Natural killer cell (primary cell): ENCODE results near the gene ASB17. TPM values are rescaled to one million over a fixed set of nuclear protein-coding genes. Genes with fewer than 3 reads are reported as not detected.
"Not testable (repeated sequence)": the region's sequence is repeated elsewhere in the genome, so short reads cannot be mapped to it uniquely, and the experiment has no call there.

Source experiments
- ATAC-seq, 3 donors: fragments of 150-1000 bp in 2 of 3; fragments of 200-7000 bp in 1 of 3; cut with Tn5 transposase; 1 replicate in 1 of 3; 2 replicates in 2 of 3; pipeline ENCODE4 v1.10.0; 2021; ENCODE audit warnings: mild to moderate bottlenecking in 2 of 3, moderate library complexity in 2 of 3
- DNase-seq, 2 donors: peaks; one replicate each; pipeline versions ENCODE4 v3.0.0 to v3.0.0-alpha.2; 2013 to 2021; ENCODE audit warnings: mixed read lengths in 1 of 2
- H3K27ac ChIP-seq: one replicate; pipeline ENCODE4 v1.5.1; 2013; ENCODE audit warnings: mild to moderate bottlenecking, low read length
- H3K27me3 ChIP-seq: one replicate; pipeline ENCODE4 v1.6.1; 2013; ENCODE audit warnings: low read length; ENCODE audit not compliant: control insufficient read depth, insufficient read depth
- H3K36me3 ChIP-seq: one replicate; pipeline ENCODE4 v1.6.1; 2013; ENCODE audit warnings: low read length; ENCODE audit not compliant: control insufficient read depth, insufficient read depth
- H3K4me1 ChIP-seq: one replicate; pipeline ENCODE4 v1.6.1; 2013; ENCODE audit warnings: low read length; ENCODE audit not compliant: control insufficient read depth, insufficient read depth
- H3K4me3 ChIP-seq: one replicate; pipeline ENCODE4 v1.5.1; 2013; ENCODE audit warnings: low read length
- H3K9me3 ChIP-seq: one replicate; pipeline ENCODE4 v1.6.1; 2013; ENCODE audit warnings: low read length; ENCODE audit not compliant: control insufficient read depth, insufficient read depth
- H3K27ac Mint-ChIP-seq, 2 donors: one replicate each; pipeline ENCODE4 v1.8.0; 2022; ENCODE audit warnings: mild to moderate bottlenecking in 2 of 2, mixed read lengths in 2 of 2, moderate library complexity in 1 of 2
- H3K27me3 Mint-ChIP-seq, 2 donors: one replicate each; pipeline ENCODE4 v1.8.0; 2022; ENCODE audit warnings: low read depth in 2 of 2, mixed read lengths in 2 of 2
- H3K36me3 Mint-ChIP-seq: one replicate; pipeline ENCODE4 v1.8.0; 2022; ENCODE audit warnings: mixed read lengths
- H3K4me1 Mint-ChIP-seq, 2 donors: one replicate each; pipeline ENCODE4 v1.8.0; 2022; ENCODE audit warnings: mixed read lengths in 2 of 2
- H3K4me3 Mint-ChIP-seq: one replicate; pipeline ENCODE4 v1.8.0; 2022; ENCODE audit warnings: mild to moderate bottlenecking, moderate library complexity, mixed read lengths
- H3K9me3 Mint-ChIP-seq, 2 donors: one replicate each; pipeline ENCODE4 v1.8.0; 2022; ENCODE audit warnings: mixed read lengths in 2 of 2
- WGBS: methylation state at CpG from one replicate; pipeline ENCODE4 v1.1.7; 2013; ENCODE audit warnings: missing lambda C conversion rate; ENCODE audit not compliant: insufficient coverage; 5-methylcytosine and 5-hydroxymethylcytosine counted together
- intact Hi-C: fragments of 100-400 bp; cut with micrococcal nuclease; formaldehyde crosslinking; loops from one replicate; pipeline ENCODE4 v1.14.2; 2022
- total RNA-seq, 4 donors: library from RNA; stranded (reverse); fragments of 120-200 nt in 1 of 4; gene quantifications; one replicate each; pipeline versions ENCODE4 v1.2.3 to v1.2.4, GENCODE V29; 2013 to 2022
- TF ChIP-seq, protein P1 (sequence below): fragments of 200-600 bp; IDR thresholded peaks from one replicate; pipeline ENCODE4 v1.8.0; 2022; ENCODE audit warnings: antibody characterized with exemption

Gene ASB17
- total RNA-seq, 3 donors from 2014 or later (not counting 1 experiment from before 2014, with no cell fraction given): not detected

DNA sequence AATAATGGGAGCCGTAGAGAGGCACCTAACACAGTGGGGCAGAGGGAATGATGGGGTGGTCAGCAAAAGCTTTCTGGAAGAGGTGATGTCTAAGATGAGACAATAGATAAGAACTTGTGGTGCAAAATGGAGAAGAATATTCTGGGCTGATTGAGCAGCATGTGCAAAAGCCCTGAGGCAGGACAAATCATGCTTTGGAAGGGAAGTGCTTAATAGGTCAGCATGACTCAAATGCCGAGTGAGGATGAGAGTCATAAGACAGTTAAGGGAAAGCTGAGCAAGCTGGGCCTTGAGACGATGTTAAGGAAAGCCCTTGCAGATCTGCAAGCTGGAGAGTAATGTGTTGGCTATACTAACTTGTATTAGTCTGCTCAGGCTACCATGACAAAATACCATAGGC is 37.3 kb upstream of the ASB17 start:
- H3K9me3 ChIP-seq: no peaks in the 10 kb centered on the region
- Mint-ChIP-seq H3K36me3 (no peaks in the 10 kb centered on the region), H3K27me3 (no peaks in the 10 kb centered on the region), H3K4me1 (no peaks in the 10 kb centered on the region), H3K4me3 (no peak overlapping the region), H3K27ac (no peak overlapping the region), H3K9me3 (peaks cover 2 to 3% of the 10 kb centered on the region in 2 donors)
- no peak overlapping the region for H3K4me3 ChIP-seq
- DNase-seq (no peak), ATAC-seq (no peak)
- H3K36me3 ChIP-seq: no peaks in the 10 kb centered on the region
- TF ChIP-seq, protein P1, sequence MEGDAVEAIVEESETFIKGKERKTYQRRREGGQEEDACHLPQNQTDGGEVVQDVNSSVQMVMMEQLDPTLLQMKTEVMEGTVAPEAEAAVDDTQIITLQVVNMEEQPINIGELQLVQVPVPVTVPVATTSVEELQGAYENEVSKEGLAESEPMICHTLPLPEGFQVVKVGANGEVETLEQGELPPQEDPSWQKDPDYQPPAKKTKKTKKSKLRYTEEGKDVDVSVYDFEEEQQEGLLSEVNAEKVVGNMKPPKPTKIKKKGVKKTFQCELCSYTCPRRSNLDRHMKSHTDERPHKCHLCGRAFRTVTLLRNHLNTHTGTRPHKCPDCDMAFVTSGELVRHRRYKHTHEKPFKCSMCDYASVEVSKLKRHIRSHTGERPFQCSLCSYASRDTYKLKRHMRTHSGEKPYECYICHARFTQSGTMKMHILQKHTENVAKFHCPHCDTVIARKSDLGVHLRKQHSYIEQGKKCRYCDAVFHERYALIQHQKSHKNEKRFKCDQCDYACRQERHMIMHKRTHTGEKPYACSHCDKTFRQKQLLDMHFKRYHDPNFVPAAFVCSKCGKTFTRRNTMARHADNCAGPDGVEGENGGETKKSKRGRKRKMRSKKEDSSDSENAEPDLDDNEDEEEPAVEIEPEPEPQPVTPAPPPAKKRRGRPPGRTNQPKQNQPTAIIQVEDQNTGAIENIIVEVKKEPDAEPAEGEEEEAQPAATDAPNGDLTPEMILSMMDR: no peak
- intact Hi-C loops: no loop called here
- H3K27ac ChIP-seq: no peak overlapping the region
- WGBS: 88% methylated on average over 3 of the region's 3 CpGs
- H3K4me1 ChIP-seq: no peaks in the 10 kb centered on the region
- no peaks in the 10 kb centered on the region for H3K27me3 ChIP-seq

DNA sequence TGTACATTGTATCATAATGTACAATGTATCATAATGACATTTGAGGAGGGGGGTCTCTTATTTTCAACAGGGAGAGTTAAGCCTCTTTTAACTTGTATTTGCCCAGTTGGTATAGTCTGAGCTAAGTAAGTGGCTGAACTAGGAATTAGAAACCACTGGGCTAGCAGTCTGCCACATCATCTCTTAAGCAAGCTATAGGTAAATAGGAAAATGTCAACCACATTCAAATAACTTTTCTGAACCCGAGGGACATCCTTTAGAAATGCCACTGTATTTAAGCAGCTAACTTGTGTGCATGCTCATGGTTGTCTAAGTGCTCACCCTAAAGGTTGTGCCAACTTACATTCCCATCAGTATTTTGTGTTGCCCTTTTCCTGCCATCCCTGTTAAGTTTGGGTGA is 35.5 kb upstream of the ASB17 start:
- H3K9me3 Mint-ChIP-seq: peaks cover 2 to 3% of the 10 kb centered on the region in 2 donors
- no peaks in the 10 kb centered on the region for H3K4me1 Mint-ChIP-seq
- Histone ChIP-seq H3K4me1 (no peaks in the 10 kb centered on the region), H3K9me3 (no peaks in the 10 kb centered on the region), H3K27ac (no peak overlapping the region), H3K4me3 (no peak overlapping the region), H3K36me3 (no peaks in the 10 kb centered on the region), H3K27me3 (no peaks in the 10 kb centered on the region)
- no peak for ATAC-seq
- H3K4me3 Mint-ChIP-seq: no peak overlapping the region
- H3K36me3 Mint-ChIP-seq: no peaks in the 10 kb centered on the region
- H3K27me3 Mint-ChIP-seq: no peaks in the 10 kb centered on the region
- TF ChIP-seq, protein P1: no peak
- no peak overlapping the region for H3K27ac Mint-ChIP-seq
- intact Hi-C loops: no loop called here
- DNase-seq: no peak
- WGBS: 38% methylated on average over 1 of the region's 1 CpG

DNA sequence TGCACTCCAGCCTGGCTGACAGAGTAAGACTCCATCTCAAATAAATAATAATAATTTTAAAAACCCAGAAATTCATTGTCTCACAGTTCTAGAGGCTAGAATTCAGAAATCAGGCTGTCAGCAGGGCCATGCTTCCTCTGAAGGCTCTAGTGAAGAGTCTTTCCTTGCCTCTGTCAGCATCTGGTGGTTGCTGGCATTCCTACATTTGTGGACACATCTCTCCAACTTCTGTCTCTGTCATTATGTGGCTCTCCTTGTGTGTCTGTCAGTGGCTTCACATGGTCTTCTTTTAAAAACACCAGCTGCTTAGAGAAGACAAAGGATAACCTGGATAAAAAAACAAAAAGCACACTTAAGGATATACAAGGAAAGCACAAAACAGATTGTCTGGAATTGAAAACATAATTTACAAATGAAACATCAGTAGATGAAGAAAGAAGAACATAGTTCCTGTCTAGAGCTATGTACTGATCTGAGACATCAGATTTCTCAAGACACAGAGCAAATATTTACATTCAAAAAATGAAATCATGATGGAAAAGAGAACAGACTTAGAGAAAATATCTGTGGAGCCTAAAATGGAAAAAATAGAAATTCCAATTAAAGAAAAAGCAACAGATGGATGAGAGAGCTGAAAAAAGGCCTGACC is 32.7 kb upstream of the ASB17 start:
- Histone ChIP-seq H3K4me3 (no peak overlapping the region), H3K36me3 (no peaks in the 10 kb centered on the region), H3K9me3 (no peaks in the 10 kb centered on the region)

DNA sequence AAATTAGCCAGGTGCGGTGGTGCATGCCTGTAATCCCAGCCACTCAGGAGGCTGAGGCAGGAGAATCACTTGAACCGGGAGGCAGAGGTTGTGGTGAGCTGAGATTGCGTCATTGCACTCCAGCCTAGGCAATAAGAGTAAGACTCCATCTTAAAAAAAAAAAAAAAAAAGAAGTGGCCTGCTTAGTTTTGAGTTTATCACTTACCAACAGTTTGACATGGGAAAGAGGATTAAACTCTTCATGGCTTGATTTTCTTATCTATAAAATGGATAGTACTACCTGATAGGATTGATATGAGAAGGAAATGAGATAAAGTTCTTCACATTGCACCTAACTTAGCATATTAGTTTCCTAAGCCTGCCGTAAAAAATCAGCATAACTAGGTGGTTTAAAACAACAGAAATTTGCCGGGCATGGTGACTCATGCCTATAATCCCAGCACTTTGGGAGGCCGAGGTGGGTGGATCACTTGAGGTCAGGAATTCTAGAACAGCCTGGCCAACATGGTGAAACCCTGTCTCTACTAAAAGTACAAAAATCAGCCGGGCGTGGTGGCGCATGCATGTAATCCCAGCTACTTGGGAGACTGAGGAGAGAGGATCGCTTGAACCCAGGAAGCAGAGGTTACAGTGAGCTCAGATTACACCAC is 32.0 kb upstream of the ASB17 start:
- H3K4me3 Mint-ChIP-seq, H3K36me3 Mint-ChIP-seq, H3K9me3 Mint-ChIP-seq, DNase-seq, H3K27ac ChIP-seq, H3K27ac Mint-ChIP-seq, H3K27me3 ChIP-seq, intact Hi-C loops, H3K4me1 ChIP-seq, H3K27me3 Mint-ChIP-seq, H3K36me3 ChIP-seq, H3K4me3 ChIP-seq, ATAC-seq, H3K9me3 ChIP-seq, H3K4me1 Mint-ChIP-seq: not testable (repeated sequence)
- 87% methylated on average over 8 of the region's 10 CpGs for WGBS

More for the DNA sequence above, 32.7 kb upstream of the ASB17 start:
- DNase-seq (no peak), ATAC-seq (no peak)
- no peaks in the 10 kb centered on the region for H3K36me3 Mint-ChIP-seq
- no peak overlapping the region for H3K27ac ChIP-seq
- H3K4me3 Mint-ChIP-seq: no peak overlapping the region
- H3K9me3 Mint-ChIP-seq: peaks cover 2 to 3% of the 10 kb centered on the region in 2 donors
- intact Hi-C loops: no loop called here
- H3K4me1 ChIP-seq: no peaks in the 10 kb centered on the region
- TF ChIP-seq, protein P1: no peak
- H3K4me1 Mint-ChIP-seq: no peaks in the 10 kb centered on the region
- H3K27ac Mint-ChIP-seq: no peak overlapping the region
- no peaks in the 10 kb centered on the region for H3K27me3 ChIP-seq
- H3K27me3 Mint-ChIP-seq: no peaks in the 10 kb centered on the region
